HG03558 (cell line): Measurements from ENCODE around the gene SIRT4.

Experiments used
- ATAC-seq: cut with Tn5 transposase; IDR thresholded peaks from one replicate; pipeline ENCODE4 v1.9.1; 2021; ENCODE audit warnings: moderate number of reproducible peaks; ENCODE audit not compliant: unreplicated experiment; ENCODE audit errors: extremely low read depth

SIRT4 gene

GRCh38 chr12:120278137-120279069, 23.7 kb upstream of the SIRT4 start:
- ATAC-seq = no peak

- ATAC-seq = no peak
These were observed 18.8 kb upstream of the SIRT4 start for GRCh38 chr12:120283318-120283717.

GRCh38 chr12:120284381-120284780, 17.7 kb upstream of the SIRT4 start:
- ATAC-seq = no peak

- ATAC-seq = no peak
These were observed 15.2 kb upstream of the SIRT4 start for GRCh38 chr12:120286768-120287490.

- ATAC-seq = no peak
These were observed 14.6 kb upstream of the SIRT4 start for GRCh38 chr12:120287491-120287890.

GRCh38 chr12:120290609-120291305, 11.4 kb upstream of the SIRT4 start:
- no peak for ATAC-seq

- no peak for ATAC-seq
These were observed 9.8 kb upstream of the SIRT4 start for GRCh38 chr12:120292411-120292660.

GRCh38 chr12:120292661-120293531, 9.2 kb upstream of the SIRT4 start, which contains the start of gene RNU4-1:
Gene RNU4-1, minus strand, starts transcription at chr12:120293237.
- ATAC-seq = peak; percentile 25

GRCh38 chr12:120314220-120314619, 12.1 kb downstream of the SIRT4 start:
- ATAC-seq = no peak

- no peak for ATAC-seq
These were observed 14.7 kb downstream of the SIRT4 start for GRCh38 chr12:120316798-120317223.

- ATAC-seq = peak; percentile 93
These were observed 15.3 kb downstream of the SIRT4 start for GRCh38 chr12:120317224-120318105.

- ATAC-seq = no peak
These were observed 19.5 kb downstream of the SIRT4 start for GRCh38 chr12:120321382-120322202.

GRCh38 chr12:120323772-120324171, 21.7 kb downstream of the SIRT4 start:
- ATAC-seq = no peak

GRCh38 chr12:120324841-120325417, 22.8 kb downstream of the SIRT4 start:
- ATAC-seq = no peak

GRCh38 chr12:120327593-120327992, 25.5 kb downstream of the SIRT4 start, which contains the start of gene PLA2G1B:
Gene PLA2G1B, minus strand, starts transcription at chr12:120327779. Its CDS starts 26 bp downstream, at chr12:120327753.
- no peak for ATAC-seq

- no peak for ATAC-seq
These were observed 26.1 kb downstream of the SIRT4 start for GRCh38 chr12:120328228-120328627.

- no peak for ATAC-seq
These were observed 29.3 kb downstream of the SIRT4 start for GRCh38 chr12:120331390-120331789.

- no peak for ATAC-seq
These were observed 29.9 kb downstream of the SIRT4 start for GRCh38 chr12:120332041-120332440.
